Suppressor macrophage (primary cell): ENCODE results near the gene SDK2.
A peak's percentile ranks its signal among the peaks of the same experiment; 100 is the strongest.
"Not testable (repeated sequence)": the region's sequence is repeated elsewhere in the genome, so short reads cannot be mapped to it uniquely, and the experiment has no call there.

Experiments
- DNase-seq, 4 experiments: peaks; one replicate each; pipeline ENCODE4 v3.0.0-alpha.2; 2020 to 2022

Gene SDK2

DNA sequence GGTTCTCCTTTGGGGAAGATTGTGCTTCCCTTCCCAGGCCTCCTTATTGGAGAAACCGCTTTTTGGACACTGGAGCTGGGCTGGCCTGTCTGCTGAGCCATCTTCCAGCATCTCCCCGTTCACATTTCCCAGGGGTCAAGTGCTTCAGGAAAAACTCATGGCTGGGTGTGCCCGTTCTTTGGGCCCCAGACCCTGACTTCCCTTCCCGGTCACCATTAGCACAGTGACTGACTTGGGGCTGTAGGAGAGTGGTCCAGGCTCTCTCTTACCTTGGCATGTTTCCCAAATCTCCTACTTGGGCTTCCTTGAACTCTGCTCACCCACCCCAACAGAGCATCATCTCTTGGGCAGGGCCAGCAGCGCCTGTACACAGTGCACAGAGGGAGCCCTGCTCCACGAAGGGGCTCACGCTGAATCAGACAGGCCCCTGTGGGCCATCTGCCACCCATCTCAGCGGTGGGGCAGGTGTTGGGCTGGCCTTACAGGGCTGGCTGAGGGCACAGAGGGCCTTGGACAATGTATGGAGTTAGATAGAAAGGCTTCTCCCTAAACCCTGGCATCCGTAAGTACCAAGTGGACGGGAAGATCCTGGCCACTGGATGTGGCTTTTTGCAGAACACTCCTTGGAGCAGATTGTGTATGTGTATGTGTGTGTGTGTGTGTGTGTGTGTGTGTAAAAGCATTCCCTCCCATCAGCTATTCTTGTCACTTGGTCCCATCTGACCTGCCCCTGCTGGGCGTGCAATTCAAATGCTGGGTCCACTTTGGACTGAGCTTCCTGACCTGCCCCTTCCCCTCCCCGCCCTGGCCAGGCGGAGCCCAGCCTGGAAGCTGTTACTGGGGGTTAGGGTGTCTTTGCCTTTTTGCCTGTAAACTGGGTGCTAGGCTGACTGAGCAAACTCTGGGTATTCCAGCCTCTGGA is 307.6 kb downstream of the SDK2 start:
- no peak for DNase-seq

DNA sequence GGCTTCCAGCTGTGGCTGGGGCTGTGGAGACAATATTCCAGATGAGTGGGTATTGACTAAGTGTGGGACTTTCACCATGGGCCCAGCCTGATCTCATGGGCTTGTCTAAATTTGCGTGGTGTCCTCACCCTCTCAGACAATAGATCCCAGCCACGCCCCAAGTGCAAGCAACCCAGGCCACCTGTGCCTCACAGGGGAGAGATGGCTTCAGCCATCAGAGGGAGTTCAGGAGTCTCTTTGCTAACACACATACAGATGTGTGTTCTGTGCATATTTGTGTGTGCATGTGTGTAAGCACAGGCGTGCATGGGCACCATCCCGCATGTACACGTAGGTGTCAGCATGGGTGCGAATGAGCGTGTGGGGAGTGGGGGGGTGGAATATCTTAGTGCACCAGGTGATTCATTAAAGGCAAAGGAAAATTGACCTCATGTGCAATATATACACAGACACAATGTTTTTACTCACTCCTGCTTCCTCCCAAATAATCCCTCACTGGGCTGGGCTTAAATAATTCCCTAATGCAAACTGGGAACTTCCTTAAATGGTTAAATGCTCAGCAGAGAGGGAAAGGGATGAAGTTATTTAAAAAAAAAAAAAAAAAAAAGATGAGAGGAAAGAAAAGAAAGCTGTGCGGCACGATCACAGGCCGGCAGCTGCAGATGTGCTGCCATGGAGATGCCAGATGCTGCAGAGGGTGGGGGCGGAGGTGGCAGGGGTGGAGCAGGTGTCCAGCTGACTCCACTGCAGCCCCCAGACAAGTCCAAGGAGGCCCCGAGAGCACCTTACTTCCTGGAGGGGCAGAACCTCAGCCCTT is 308.4 kb downstream of the SDK2 start:
- DNase-seq, result no peak

DNA sequence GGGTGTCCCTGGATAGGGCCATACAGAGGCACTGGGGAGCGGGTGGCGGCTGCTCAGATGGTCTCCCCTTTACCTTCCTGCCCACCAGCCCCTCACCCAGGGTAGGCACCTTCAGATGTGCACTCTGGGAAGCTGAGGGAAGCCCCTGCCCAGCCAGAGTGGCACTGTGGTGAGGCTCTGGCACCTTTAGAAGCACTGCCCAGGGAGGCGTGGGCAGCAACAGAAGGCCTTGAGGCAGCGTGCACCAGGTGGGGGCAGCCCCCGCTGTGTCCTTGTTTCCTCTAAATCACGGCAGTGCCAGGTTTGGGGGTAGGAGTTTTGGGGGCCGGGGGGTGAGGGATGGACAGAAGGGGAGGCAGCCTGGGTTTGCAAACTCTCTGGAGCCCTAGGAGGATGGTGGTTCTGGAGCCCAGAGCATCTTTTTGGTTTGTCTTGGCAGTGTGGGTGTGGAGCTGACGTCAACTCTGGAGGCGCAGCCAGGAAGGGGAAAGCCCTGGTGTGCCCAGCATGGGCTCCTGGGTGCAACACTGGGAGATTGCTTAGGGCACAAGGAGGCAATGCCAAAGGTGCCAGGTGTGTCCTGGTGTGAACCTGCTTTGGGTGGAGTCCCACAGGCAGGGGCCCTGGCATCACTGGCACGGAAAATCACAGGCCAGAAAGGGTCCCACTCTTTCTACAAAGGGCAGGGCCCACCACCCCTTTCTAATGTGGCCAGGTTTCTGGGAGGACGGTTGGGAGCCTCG is 309.3 kb downstream of the SDK2 start:
- DNase-seq, result no peak

DNA sequence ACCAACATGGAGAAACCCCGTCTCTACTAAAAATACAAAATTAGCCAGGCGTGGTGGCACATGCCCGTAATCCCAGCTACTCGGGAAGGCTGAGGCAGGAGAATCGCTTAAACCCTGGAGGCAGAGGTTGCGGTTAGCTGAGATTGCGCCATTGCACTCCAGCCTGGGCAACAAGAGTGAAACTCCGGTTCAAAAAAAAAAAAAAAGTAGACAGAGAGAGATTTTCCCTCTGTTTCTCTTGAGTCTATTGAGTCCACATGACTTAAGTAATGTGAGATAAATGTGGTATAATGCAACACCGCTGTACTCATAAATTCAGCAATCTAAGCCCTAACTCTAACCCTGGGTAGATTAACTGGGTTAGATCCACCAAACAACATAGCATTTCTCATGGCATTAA is 310.8 kb downstream of the SDK2 start:
- peak; percentile 11 to 46 (median 28) for DNase-seq

DNA sequence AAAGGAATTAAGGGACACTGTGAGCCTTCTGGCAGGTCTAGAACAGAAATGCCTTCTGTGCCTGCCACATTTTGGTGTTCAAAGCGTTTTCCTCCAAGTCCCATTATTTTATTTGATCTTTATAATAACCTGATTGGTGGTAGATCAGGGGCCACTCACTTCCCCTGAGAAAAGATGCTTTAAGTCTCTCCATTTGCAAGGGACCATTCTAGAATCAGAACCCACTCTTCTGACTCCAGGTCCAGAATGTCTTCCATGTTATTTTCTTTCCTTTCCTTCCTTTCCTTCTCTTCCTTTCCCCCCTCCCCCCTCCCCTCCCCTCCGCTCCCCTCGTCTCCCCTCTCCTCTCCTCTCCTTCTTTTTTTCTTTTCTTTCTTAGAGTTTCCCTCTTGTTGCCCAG is 313.2 kb downstream of the SDK2 start:
- no peak for DNase-seq

DNA sequence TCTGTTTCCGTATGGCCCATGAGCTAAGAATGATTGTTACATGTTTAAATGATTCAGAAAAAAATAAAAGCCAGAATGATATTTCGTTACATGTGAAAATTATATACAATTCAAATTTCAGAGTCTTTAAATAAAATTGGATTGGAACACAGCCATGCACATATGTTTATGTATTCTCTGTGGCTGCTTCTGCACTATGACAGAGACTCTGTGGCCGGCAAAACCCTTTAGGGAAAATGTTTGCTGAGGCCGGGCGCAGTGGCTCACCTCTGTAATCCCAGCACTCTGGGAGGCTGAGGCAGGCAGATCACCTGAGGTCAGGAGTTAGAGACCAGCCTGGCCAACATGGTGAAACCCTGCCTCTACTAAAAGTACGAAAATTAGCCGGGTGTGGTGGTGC is 316.6 kb downstream of the SDK2 start:
- DNase-seq, result no peak

DNA sequence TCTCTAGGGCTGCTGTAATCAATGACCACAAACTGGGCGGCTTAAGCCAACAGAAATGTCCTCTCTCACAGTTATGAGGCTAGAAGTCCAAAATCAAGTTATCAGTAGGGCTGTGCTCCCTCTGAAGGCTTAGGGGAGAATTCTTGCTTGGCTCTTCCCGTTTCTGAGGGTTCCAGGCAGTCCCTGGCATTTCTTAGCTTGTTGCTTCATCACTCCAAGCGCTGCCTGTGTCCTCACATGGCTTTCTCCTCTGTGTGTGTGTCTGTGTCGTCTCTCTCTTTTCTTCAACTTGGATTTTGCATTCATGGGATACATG is 318.8 kb downstream of the SDK2 start:
- peak; percentile 55 to 74 (median 72) for DNase-seq

DNA sequence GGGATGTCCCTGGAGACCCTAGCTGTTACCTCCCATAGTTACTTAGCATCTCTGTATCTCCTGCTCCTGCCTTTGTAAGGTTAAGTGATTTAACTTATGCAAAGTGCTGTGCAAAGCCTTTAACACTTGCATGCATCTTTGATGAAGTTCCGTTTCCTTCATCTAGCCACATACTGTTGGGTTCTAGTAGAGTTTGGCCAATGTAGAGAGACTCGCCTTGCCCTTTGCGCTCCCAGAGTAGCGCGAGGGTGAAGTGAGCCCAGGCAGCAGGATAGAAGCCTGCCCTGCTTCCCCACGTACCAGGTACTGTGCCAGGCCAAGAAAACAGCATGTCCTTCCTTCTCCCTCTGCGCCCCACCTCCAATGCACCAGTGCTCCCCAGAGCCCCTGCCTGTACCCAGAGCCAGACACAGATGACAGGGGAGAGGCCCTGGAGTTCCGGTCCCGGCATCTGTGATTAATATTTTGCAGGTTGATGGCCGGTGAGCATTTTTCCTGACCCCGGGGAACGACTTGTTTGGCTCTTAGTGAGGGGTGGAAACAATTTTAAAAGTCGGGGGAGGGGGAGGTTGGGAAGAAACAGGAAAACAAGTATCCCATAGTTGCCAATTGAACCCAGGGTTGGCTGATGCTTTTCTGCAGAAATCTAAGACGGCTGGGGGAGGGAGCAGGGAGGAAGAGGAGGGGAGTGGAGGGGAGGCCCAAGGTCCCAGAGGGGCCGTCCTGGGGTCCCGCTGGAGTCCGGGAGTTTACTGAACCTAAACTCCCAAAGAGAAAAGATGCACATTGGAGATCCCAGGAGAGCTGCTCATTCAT is 319.3 kb downstream of the SDK2 start:
- no peak for DNase-seq

DNA sequence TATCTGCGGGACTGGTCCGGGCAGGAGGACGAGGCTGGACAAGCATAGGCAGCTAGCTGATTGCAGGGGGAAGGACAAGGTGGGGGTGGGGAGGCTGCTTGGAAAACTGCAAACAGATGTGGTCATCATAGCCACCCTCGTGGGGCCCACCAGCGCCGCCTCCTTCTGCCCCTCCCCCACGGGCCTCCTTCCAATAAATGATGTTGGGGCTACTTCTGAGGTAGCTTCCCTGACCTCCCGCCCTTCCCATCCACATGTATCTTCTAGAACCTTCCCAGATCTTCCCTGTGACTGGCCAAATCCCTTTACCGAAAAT is 320.1 kb downstream of the SDK2 start:
- DNase-seq, result no peak

DNA sequence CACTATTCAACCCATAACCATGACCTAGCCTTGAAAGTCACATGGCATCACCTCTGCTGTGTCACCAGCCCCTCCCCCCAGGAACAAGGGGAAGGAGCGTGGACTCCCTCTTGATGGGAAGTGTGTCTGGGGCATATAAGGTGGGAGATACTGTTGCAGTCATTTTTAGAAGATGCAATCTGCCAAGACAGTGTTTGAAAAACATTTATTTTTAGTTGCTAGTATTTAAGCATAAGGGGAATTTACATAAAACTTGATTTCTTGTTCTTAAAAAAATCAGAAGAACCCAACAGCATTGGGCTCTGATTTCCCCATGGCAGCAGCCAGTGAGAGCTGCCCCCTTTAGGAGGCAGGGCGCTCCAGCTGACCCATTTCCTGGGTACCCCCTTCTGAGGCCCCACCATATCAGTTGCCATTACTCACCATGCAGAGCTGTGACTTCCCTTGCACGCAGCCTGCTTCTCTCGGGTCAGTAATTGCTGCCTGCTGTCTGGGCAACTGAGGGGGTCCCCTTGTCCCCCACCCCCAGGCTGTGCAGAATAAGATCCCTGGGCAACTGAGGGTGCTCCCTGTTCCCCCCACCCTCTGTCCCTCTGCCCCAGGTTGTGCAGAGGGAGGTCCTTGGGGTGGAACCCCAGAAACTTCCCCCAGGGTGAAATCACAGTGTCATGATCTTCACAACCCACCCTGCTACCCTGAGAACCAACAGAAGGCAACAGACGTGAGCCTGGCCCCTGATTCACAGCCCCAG is 320.7 kb downstream of the SDK2 start:
- DNase-seq, result peak in 1 of 4 experiments; percentile 34

DNA sequence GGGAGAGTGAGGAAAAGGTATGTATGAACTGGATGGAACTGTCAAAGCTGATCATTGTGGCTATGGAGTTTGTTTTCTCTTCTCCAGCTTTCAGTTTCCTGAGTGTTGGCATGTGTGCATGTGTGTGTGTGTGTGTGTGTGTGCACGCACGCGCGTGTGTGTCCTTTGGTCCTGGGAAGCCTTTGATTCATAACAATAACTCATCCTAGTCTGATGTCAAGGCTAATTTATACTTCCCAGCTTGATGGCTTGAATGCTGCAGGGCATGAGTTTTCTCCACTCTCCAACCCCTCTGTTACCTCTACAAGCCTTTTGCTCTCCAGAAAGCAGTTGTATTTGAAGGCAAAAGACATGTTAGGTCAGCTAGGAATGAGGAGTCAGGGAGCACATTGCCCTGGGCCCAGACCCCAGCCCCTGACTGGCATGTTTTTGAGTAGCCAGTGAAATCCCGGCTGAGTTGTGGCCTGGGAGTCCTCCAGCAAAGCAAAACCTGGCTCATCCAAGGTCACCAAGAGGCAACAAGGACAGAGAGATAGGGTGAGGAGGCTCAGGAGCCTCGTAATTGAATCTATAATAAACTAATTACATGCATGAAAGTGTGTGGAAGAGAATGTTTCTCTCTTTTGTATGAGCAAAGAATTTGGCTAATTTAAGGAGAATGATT is 323.5 kb downstream of the SDK2 start:
- DNase-seq, result no peak

DNA sequence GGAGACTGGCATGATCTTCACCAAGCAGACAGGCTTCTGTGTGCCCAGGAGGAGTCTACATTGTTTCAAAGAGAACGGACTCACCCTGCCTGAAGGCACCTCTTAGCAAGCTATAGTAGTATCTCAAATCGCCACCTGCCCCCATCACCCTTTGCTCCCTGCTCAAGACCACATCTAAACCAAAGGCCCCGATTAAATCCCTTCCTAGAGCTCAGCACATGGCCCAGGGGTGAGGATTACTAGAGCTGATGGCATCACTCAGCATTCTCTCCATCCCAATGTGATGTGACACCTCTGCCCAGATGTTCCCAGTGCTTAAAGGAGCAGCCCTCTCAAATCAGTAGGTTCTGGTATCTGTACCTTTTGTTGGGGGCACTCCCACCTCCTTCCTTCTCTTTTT is 324.5 kb downstream of the SDK2 start:
- no peak for DNase-seq

DNA sequence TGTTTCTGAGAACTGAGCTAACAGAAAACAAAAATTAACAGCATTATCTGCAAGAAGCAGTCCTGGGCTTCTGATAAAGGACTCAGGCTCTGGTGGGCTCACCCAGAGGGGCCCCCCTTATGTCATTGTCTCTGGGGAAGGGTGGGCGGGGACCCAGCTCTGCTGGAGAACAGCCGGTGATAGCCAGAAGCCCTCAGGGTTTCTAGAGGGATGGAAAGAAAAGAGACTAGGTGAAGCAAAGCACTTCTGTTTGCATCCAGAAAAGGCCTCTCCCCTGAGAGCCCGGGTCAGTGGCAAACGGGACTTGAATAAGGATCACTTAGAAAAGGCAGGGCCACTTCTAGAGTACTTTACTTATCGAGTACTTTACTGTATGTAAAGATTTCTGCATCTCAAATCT is 325.4 kb downstream of the SDK2 start:
- no peak for DNase-seq

DNA sequence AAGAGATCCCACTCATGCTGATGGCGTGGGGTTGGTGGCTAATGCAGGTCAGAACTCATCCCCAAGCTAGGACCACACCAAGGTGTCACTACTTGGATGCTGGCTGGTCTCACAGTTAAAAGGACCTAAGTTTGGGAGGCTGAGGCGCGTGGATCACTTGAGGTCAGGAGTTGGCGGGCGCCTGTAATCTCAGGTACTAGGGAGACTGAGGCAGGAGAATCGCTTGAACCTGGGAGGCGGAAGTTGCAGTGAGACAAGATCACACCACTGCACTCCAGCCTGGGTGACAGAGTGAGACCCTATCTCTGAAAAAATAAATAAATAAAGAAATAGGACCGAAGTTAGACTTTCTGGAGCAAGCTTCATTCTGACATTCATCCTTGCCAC is 325.8 kb downstream of the SDK2 start:
- DNase-seq, result no peak

DNA sequence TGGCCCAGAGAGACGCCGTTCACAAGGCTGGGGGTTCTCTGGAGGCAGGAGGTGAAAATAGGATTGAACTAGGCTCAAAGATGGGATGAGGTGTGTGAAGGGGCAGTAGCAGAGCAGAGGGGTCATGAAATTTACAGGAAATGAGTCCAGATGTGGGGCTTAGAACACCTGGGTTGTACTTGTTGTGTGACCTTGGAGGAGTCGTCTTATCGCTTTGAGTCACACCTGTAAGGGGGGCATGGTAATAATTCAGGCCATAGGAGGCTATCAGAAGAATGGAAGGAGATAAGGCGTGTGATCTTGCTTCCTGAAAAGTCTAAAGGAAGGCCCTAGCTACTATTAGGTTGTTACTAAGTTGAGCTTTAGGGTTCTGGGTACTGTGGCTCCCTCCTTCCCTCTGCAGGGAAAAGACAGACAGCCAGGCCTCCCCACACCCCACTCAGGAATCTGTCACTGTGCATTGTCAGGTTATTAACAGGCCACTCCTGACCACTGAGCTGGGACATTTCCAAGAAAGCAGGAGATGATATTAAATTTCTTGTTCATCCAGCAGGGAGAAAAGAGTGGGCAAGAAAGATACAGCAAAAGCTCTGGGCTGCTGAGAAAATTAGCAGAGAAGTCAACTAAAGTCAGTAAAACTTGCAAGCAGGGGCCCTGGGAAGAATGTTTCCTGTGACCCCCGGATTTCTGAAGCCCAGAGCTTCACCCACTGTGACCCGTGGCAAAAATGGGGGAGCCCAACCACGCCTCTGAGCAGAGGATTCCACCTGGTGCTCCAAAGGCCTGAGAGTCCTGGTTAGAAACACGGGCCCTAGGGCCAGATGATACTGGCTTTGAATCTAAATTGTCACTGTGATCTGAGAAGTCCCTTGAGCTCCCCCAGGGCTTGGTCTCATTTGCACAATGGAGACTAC is 326.5 kb downstream of the SDK2 start:
- DNase-seq, result no peak

DNA sequence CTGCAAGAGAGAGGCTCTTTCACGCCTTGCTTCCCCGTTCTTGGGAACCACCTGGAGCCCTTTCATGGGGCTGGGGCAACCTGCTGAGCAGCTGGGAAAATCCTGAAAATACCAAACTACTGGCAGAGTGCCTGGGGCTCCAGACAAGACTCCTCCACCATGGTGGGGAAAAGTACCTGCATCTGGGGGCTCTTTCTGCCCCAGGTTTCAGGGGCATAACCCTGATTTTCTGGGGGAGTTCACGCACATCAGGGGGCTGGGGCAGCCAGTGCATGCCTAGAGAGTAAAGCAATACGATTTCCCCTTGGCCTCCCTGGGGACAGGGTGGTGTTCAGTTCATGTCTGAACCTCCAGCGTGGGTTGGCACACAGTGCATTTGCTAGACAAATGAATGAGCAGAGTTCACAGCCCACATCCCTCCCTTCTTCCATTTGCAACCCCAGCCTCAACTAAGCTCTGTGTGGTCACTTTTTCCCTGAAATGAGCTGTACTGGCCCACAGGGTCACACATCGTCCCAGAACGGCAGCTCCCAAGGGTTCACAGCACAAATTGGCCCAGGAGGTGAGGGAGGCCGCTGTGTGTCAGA is 327.2 kb downstream of the SDK2 start:
- DNase-seq, result no peak

DNA sequence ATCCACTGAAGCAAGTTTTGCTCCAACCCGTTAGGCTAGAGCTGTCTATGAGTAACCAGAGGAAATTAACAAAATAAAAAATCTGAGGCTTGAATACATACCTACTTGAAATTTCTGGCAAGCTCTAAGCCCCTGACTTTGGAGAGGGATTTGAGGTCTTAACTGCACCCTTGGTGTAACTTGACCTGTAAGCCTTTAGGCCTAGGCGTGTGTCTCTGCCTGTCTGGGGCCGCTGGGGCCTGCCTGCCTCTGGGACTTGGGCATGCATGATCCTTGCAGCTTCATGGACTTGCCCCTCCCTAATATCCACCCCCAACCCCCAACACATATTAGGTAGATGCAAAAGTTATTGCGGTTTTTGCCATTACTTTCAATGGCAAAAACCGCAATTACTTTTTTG is 328.8 kb downstream of the SDK2 start:
- DNase-seq, result no peak

DNA sequence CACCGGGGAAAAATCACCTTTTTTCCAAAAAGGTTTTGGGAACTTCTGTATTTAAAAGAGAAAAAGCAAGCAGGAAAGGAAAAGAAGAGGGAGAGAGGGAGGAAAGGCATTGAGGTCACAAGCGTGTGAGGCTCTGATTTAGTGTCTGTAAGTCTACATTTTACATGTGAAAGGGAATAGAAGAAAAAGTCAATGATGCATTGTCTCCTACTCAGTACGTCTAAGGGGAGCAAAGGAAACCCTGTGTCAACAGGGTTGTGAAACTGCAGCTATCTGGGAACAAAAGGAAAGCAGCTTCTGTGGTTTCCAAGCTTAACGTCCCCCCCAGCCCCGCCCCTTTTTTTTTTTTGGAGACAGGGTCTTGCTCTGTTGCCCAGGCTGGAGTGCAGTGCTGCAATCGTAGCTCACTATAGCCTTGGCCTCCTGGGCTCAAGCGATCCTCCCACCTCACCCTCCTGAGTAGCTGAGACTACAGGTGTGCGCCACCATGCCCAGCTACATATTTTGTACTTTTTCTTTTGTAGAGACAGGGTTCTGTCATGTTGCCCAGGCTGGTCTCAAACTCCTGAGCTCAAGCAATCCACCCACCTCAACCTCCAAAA is 330.6 kb downstream of the SDK2 start:
- no peak for DNase-seq

DNA sequence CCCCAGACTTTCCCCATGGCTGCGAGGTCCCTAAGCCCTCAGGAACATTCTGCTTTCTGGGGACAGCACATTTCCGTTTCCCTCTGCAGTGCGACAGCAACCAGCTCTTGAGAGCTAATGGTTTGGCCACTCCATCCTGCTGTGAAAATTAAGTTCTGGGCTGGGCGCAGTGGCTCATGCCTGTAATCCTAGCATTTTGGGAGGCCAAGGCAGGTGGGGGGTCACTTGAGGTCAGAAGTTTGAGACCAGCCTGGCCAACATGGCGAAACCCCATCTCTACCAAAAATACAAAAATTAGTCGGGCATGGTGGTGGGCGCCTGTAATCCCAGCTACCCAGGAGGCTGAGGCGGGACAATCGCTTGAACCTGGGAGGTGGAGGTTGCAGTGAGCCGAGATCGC is 331.4 kb downstream of the SDK2 start:
- not testable (repeated sequence) for DNase-seq
